ENCODE measurements around the gene KLHDC7A. TPM values are rescaled to one million over a fixed set of nuclear protein-coding genes. Genes with fewer than 3 reads are reported as not detected.

Gene KLHDC7A
- total and polyA plus RNA-seq, 10 donors, result not detected

DNA sequence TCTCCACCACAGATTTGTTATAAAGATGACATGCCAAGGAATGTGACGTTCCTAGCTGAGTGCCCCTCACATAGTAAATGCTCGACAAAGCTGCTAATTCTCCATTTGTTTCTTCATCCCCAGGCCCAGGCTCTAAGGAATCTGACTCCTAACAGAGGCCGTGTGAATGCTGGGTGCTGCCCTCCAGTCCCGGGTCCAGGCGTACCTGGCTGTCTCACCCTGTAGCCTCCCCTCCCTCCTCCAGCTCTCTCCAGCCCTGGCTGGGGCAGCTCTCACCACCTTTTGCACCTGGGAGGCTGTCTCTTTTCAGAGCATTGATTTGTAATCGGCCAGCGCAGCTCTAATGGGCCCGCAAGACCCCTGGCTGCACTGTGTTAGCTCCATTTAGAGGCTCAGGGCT, 11.2 kb upstream of the KLHDC7A start:
- no peaks in the 10 kb centered on the region for H3K36me3 ChIP-seq
- no peak overlapping the region for H3K27ac ChIP-seq
- no peaks in the 10 kb centered on the region for H3K9me3 ChIP-seq
- peaks cover 0 to 26% (median 0%) of the 10 kb centered on the region in 7 donors for H3K27me3 ChIP-seq (replicated peaks in 1 of 7)
- peak; percentile 47 for DNase-seq
- H3K4me3 ChIP-seq, result no peak overlapping the region
- intact Hi-C loops (cut with DNase I; ENCODE audit: low total_unique reads), result no loop called here
- WGBS, 5 donors, result 68 to 78% (median 74%) methylated on average over 8 of the region's 8 CpGs
- TF ChIP-seq, protein P1, sequence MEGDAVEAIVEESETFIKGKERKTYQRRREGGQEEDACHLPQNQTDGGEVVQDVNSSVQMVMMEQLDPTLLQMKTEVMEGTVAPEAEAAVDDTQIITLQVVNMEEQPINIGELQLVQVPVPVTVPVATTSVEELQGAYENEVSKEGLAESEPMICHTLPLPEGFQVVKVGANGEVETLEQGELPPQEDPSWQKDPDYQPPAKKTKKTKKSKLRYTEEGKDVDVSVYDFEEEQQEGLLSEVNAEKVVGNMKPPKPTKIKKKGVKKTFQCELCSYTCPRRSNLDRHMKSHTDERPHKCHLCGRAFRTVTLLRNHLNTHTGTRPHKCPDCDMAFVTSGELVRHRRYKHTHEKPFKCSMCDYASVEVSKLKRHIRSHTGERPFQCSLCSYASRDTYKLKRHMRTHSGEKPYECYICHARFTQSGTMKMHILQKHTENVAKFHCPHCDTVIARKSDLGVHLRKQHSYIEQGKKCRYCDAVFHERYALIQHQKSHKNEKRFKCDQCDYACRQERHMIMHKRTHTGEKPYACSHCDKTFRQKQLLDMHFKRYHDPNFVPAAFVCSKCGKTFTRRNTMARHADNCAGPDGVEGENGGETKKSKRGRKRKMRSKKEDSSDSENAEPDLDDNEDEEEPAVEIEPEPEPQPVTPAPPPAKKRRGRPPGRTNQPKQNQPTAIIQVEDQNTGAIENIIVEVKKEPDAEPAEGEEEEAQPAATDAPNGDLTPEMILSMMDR (IDR thresholded peaks at IDR 0.05 in 8 of 11, conservative IDR thresholded peaks at IDR 0.05 in 3 of 11), result no peak
- TF ChIP-seq POLR2A (IDR thresholded peaks at IDR 0.05) (no peak), POLR2AphosphoS5 (IDR thresholded peaks at IDR 0.05) (no peak)
- no peaks in the 10 kb centered on the region for H3K4me1 ChIP-seq

- H3K36me3 ChIP-seq, result no peaks in the 10 kb centered on the region
- H3K4me1 ChIP-seq, result no peaks in the 10 kb centered on the region
- H3K27me3 ChIP-seq (replicated peaks in 1 of 7), result peaks cover 0 to 29% (median 0%) of the 10 kb centered on the region in 7 donors
- no peaks in the 10 kb centered on the region for H3K9me3 ChIP-seq
- WGBS, 5 donors, result 61 to 66% (median 63%) methylated on average over 12 of the region's 12 CpGs
- no peak overlapping the region for H3K27ac ChIP-seq
- TF ChIP-seq POLR2A (IDR thresholded peaks at IDR 0.05), result no peak
- TF ChIP-seq, protein P1 (IDR thresholded peaks at IDR 0.05 in 8 of 11, conservative IDR thresholded peaks at IDR 0.05 in 3 of 11), result no peak
- TF ChIP-seq POLR2AphosphoS5 (IDR thresholded peaks at IDR 0.05), result no peak
- H3K4me3 ChIP-seq, result no peak overlapping the region
- DNase-seq, result peak; percentile 28
- intact Hi-C loops (cut with DNase I; ENCODE audit: low total_unique reads), result no loop called here
Measured at GRCh38 chr1:18470671-18471355, 9.9 kb upstream of the KLHDC7A start.

GRCh38 chr1:18473195-18473815, 7.4 kb upstream of the KLHDC7A start:
- H3K4me3 ChIP-seq, result no peak overlapping the region
- DNase-seq, result peak; percentile 23
- no peaks in the 10 kb centered on the region for H3K9me3 ChIP-seq
- TF ChIP-seq POLR2AphosphoS5 (IDR thresholded peaks at IDR 0.05) (no peak), POLR2A (IDR thresholded peaks at IDR 0.05) (no peak)
- TF ChIP-seq, protein P1 (IDR thresholded peaks at IDR 0.05 in 8 of 11, conservative IDR thresholded peaks at IDR 0.05 in 3 of 11), result no peak
- intact Hi-C loops (cut with DNase I; ENCODE audit: low total_unique reads), result no loop called here
- no peaks in the 10 kb centered on the region for H3K36me3 ChIP-seq
- WGBS, 5 donors, result 74 to 87% (median 80%) methylated on average over 8 to 11 of the region's 11 CpGs
- no peak overlapping the region for H3K27ac ChIP-seq
- H3K27me3 ChIP-seq (replicated peaks in 1 of 7), result peaks cover 0 to 37% (median 0%) of the 10 kb centered on the region in 7 donors
- no peaks in the 10 kb centered on the region for H3K4me1 ChIP-seq

DNA sequence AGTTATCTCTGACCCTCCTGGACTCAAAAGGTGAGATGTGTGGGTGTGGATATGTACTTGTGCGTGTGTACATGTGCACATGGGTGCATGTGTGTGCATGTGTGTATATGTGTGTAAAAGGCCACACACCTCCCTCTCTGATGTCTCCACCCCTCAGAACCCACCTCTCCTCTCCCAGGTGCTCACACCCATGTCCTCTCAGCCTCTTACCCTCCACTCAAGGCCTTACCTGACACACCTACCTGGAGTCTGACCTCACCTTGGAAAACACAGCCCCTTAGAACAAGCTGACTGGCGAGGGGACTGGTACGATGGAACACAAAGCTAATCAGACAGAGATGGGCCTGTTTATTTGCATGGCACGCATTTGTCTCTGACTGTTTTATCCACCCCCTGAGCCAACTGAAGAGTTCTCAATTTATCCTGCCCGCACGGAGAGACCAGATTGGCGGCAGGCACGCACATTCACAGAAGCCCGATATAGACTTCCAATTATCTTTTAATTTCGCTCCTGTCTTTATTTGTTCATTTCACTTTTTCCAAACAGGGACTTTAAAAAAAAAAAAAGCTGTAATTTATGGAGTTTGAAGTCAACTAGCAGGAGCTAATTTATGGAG, 6.1 kb upstream of the KLHDC7A start:
- intact Hi-C loops (cut with DNase I; ENCODE audit: low total_unique reads), result no loop called here
- H3K4me3 ChIP-seq, result no peak overlapping the region
- H3K4me1 ChIP-seq, result peaks cover 0 to 6% (median 0%) of the 10 kb centered on the region in 6 donors
- TF ChIP-seq POLR2A (IDR thresholded peaks at IDR 0.05) (no peak), POLR2AphosphoS5 (IDR thresholded peaks at IDR 0.05) (no peak)
- TF ChIP-seq, protein P1 (IDR thresholded peaks at IDR 0.05 in 8 of 11, conservative IDR thresholded peaks at IDR 0.05 in 3 of 11), result no peak
- DNase-seq, result peak; percentile 20
- no peaks in the 10 kb centered on the region for H3K9me3 ChIP-seq
- no peaks in the 10 kb centered on the region for H3K36me3 ChIP-seq
- no peak overlapping the region for H3K27ac ChIP-seq
- 85 to 95% (median 91%) methylated on average over 10 of the region's 10 CpGs for WGBS, 5 donors
- H3K27me3 ChIP-seq (replicated peaks in 1 of 7), result peaks cover 0 to 27% (median 0%) of the 10 kb centered on the region in 7 donors

Measured in spleen (tissue), 11 donors.